Osteocyte (in vitro differentiated cells): ENCODE results near the gene RGSL1. TPM values are rescaled to one million over a fixed set of nuclear protein-coding genes. Genes with fewer than 3 reads are reported as not detected.

Source experiments
- DNase-seq: peaks from one replicate; pipeline ENCODE4 v3.0.0; 2021; ENCODE audit warnings: mixed read lengths; ENCODE audit not compliant: unreplicated experiment; ENCODE audit errors: extremely low spot score
- H3K27ac Mint-ChIP-seq: one replicate; pipeline ENCODE4 v1.8.0; 2021; ENCODE audit warnings: mild to moderate bottlenecking, mixed read lengths; ENCODE audit not compliant: unreplicated experiment
- H3K27me3 Mint-ChIP-seq: one replicate; pipeline ENCODE4 v1.8.0; 2021; ENCODE audit warnings: mixed read lengths; ENCODE audit not compliant: unreplicated experiment
- H3K36me3 Mint-ChIP-seq: one replicate; pipeline ENCODE4 v1.8.0; 2021; ENCODE audit warnings: mixed read lengths; ENCODE audit not compliant: unreplicated experiment
- H3K4me1 Mint-ChIP-seq: one replicate; pipeline ENCODE4 v1.8.0; 2021; ENCODE audit warnings: mixed read lengths; ENCODE audit not compliant: unreplicated experiment
- H3K4me3 Mint-ChIP-seq: one replicate; pipeline ENCODE4 v1.8.0; 2021; ENCODE audit warnings: mild to moderate bottlenecking, moderate library complexity, mixed read lengths; ENCODE audit not compliant: unreplicated experiment
- H3K9me3 Mint-ChIP-seq: one replicate; pipeline ENCODE4 v1.8.0; 2021; ENCODE audit warnings: mixed read lengths; ENCODE audit not compliant: unreplicated experiment
- total RNA-seq: library from RNA; stranded (reverse); gene quantifications from 2 replicates; pipeline ENCODE4 v1.2.1, GENCODE V29; 2021
- TF ChIP-seq, protein P1 (sequence below): fragments of 200-600 bp; sonication (generic); IDR thresholded peaks from 2 replicates; pipeline ENCODE4 v1.5.0; 2021; ENCODE audit warnings: antibody characterized with exemption, mild to moderate bottlenecking, moderate library complexity

RGSL1 gene
- total RNA-seq, 1 donor from 2014 or later: not detected

DNA sequence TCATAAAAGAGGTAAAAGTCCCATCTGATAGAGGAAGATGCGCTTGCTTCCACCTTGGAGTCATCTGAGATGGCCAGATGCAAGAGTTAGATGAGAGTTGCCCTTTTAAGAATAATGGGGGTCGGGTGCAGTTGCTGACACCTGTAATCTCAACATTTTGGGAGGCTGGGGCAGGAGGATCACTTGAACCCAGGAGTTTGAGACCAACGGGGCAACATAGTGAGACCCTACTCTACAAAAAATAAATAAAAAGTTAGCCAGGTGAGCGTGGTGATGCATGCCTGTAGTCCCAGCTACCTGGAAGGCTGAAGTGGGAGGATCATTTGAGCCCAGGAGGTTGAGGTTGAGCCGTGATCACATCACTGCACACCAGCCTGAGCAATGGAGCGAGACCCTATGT, 36.0 kb upstream of the RGSL1 start:
- H3K36me3 Mint-ChIP-seq: no peaks in the 10 kb centered on the region
- no peak for DNase-seq
- H3K4me1 Mint-ChIP-seq: no peaks in the 10 kb centered on the region
- no peaks in the 10 kb centered on the region for H3K9me3 Mint-ChIP-seq
- no peak overlapping the region for H3K4me3 Mint-ChIP-seq
- no peak overlapping the region for H3K27ac Mint-ChIP-seq
- TF ChIP-seq, protein P1, sequence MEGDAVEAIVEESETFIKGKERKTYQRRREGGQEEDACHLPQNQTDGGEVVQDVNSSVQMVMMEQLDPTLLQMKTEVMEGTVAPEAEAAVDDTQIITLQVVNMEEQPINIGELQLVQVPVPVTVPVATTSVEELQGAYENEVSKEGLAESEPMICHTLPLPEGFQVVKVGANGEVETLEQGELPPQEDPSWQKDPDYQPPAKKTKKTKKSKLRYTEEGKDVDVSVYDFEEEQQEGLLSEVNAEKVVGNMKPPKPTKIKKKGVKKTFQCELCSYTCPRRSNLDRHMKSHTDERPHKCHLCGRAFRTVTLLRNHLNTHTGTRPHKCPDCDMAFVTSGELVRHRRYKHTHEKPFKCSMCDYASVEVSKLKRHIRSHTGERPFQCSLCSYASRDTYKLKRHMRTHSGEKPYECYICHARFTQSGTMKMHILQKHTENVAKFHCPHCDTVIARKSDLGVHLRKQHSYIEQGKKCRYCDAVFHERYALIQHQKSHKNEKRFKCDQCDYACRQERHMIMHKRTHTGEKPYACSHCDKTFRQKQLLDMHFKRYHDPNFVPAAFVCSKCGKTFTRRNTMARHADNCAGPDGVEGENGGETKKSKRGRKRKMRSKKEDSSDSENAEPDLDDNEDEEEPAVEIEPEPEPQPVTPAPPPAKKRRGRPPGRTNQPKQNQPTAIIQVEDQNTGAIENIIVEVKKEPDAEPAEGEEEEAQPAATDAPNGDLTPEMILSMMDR: no peak
- H3K27me3 Mint-ChIP-seq: peaks cover 17% of the 10 kb centered on the region

DNA sequence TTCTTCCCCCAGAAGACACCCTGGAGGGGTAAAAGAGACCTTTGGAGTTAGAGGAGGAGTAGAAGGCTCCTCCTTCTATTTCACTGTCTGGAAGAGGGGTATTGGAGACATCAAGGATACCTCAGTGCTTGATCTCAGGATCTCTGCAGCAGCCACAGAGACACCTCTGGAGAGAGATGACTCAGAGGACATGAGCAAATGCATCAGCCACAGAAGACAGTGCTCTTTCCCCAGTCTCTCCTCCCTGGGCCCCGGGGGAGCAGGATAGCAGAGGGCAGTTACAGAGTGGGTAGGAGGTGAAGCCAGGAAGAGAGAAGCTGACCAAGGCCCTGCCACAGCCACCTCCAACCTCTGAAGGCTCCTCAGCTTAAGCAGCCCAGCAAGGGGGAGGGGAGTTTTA, 34.2 kb upstream of the RGSL1 start:
- H3K9me3 Mint-ChIP-seq: no peaks in the 10 kb centered on the region
- H3K36me3 Mint-ChIP-seq: no peaks in the 10 kb centered on the region
- H3K4me3 Mint-ChIP-seq: no peak overlapping the region
- TF ChIP-seq, protein P1: no peak
- no peak overlapping the region for H3K27ac Mint-ChIP-seq
- DNase-seq: no peak
- peaks cover 23% of the 10 kb centered on the region for H3K27me3 Mint-ChIP-seq
- no peaks in the 10 kb centered on the region for H3K4me1 Mint-ChIP-seq

GRCh38 chr1:182426442-182427430, 23.2 kb upstream of the RGSL1 start:
- Mint-ChIP-seq H3K4me3 (no peak overlapping the region), H3K9me3 (no peaks in the 10 kb centered on the region), H3K27ac (no peak overlapping the region), H3K36me3 (no peaks in the 10 kb centered on the region), H3K27me3 (peaks cover 20% of the 10 kb centered on the region), H3K4me1 (no peaks in the 10 kb centered on the region)
- DNase-seq: no peak
- TF ChIP-seq, protein P1: no peak

DNA sequence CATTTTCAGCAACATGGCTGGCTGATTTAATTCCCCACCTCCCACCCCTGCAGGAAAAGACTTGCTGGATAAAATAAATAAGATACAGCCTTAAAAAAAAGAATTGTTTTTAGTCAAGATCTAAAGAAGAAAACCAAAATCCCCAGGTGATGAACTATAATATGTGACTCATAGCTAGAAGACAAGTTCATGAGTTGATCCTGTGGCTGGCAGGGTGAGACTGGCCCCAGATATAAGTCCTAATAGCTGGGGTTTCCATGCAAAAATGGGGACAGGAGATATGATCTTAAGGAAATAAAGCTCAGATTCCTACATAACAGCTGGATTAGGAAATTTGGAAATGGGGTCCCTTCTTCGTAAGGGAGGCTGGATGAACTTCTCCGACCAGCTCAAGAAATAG, 21.9 kb upstream of the RGSL1 start:
- no peaks in the 10 kb centered on the region for H3K9me3 Mint-ChIP-seq
- H3K27me3 Mint-ChIP-seq: peaks cover 16% of the 10 kb centered on the region
- DNase-seq: no peak
- no peaks in the 10 kb centered on the region for H3K4me1 Mint-ChIP-seq
- H3K27ac Mint-ChIP-seq: no peak overlapping the region
- H3K36me3 Mint-ChIP-seq: no peaks in the 10 kb centered on the region
- H3K4me3 Mint-ChIP-seq: no peak overlapping the region
- TF ChIP-seq, protein P1: no peak

- Mint-ChIP-seq H3K27ac (no peak overlapping the region), H3K4me1 (no peaks in the 10 kb centered on the region), H3K4me3 (no peak overlapping the region), H3K9me3 (no peaks in the 10 kb centered on the region), H3K27me3 (peaks cover 18% of the 10 kb centered on the region), H3K36me3 (no peaks in the 10 kb centered on the region)
- no peak for DNase-seq
- TF ChIP-seq, protein P1: no peak
Observed at GRCh38 chr1:182430263-182431068, 19.5 kb upstream of the RGSL1 start.
